NT2/D1 (cell line): ENCODE measurements around the gene IMPDH2.

Experiments used
- YY1 ChIP-seq: IDR thresholded peaks from 2 replicates; pipeline ENCODE4 v1.6.1; 2011; ENCODE audit not compliant: insufficient read length, insufficient read depth
- ZNF274 ChIP-seq: IDR thresholded peaks from 2 replicates; pipeline ENCODE4 v1.6.1; 2011; ENCODE audit warnings: mild to moderate bottlenecking, low read depth, low read length

DNA sequence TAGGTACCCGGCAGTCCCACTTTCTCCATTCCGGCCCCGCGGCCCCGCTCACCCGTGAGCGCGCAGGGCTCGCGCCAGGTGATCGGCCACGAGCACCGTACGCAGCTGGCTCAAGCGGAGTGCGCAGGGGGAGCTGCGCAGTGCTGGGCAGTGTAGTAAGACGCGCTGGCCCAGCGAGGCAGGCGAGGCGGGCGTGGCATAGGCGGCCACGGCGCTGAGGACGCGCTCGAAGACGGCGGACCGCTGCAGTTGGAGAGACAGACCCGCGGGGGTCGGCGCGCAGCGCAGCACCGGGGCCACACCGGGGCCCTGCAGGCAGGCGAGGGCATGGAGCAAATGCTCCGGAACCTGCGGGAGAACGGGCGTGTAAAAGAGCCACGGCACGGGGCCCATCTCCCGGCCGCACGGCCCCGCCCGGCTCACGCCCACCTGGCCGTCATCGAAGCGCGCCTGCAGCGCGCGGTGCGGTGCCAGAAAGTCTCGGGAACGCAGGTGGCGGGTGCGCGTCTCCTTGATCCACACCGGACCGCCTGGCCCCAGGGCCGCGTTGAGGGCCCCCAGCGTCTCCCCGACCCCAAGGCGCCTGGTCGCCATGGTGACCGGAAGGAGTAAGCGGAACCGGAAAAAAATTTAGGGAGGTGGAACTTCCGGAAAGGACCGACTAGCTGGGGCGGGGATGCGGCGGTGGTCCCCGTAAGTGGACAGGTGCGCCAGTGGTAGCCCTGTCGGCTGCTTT lies 11.1 kb downstream of the IMPDH2 start, which contains the start of gene DALRD3:
- TF ChIP-seq ZNF274 = no peak
- TF ChIP-seq YY1 = no peak
